HL-60/S4 treated with phorbol 12-myristate 13-acetate at 8.2 ng/mL for 4 days and 3 days (cell line): ENCODE measurements around the gene RAP1A.

ENCODE experiments used
- in situ Hi-C: fragments of 300-500 bp; cut with MboI; formaldehyde crosslinking; loops from 2 replicates; pipeline ENCODE4 v1.15.0; 2022; ENCODE audit warnings: low sequenced_read_pairs

The RAP1A gene

GRCh38 chr1:111597426-111597825, 22.2 kb upstream of the RAP1A start:
- in situ Hi-C loops: no loop called here

GRCh38 chr1:111598544-111598943, 21.0 kb upstream of the RAP1A start:
- in situ Hi-C loops: no loop called here

GRCh38 chr1:111599781-111600693, 19.6 kb upstream of the RAP1A start:
- in situ Hi-C loops: loop anchor here (25.0 kb wide), 1 partner anchor 88 kb away; the partner anchor contains the start of genes ADORA3 and TMIGD3

GRCh38 chr1:111600886-111601386, 18.7 kb upstream of the RAP1A start:
- in situ Hi-C loops: loop anchor here (25.0 kb wide), 1 partner anchor 89 kb away; the partner anchor contains the start of genes ADORA3 and TMIGD3

GRCh38 chr1:111602302-111602701, 17.3 kb upstream of the RAP1A start:
- in situ Hi-C loops: loop anchor here (25.0 kb wide), 1 partner anchor 90 kb away; the partner anchor contains the start of genes ADORA3 and TMIGD3

GRCh38 chr1:111602974-111603373, 16.6 kb upstream of the RAP1A start:
- in situ Hi-C loops: loop anchor here (25.0 kb wide), 1 partner anchor 91 kb away; the partner anchor contains the start of genes ADORA3 and TMIGD3

- in situ Hi-C loops: loop anchor here (25.0 kb wide), 1 partner anchor 92 kb away; the partner anchor contains the start of genes ADORA3 and TMIGD3
Measured at GRCh38 chr1:111603979-111604378, 15.6 kb upstream of the RAP1A start.

- in situ Hi-C loops: loop anchor here (25.0 kb wide), 1 partner anchor 93 kb away; the partner anchor contains the start of genes ADORA3 and TMIGD3
Measured at GRCh38 chr1:111604931-111605330, 14.7 kb upstream of the RAP1A start.

- in situ Hi-C loops: loop anchor here (25.0 kb wide), 1 partner anchor 93 kb away; the partner anchor contains the start of genes ADORA3 and TMIGD3
Measured at GRCh38 chr1:111605576-111605975, 14.0 kb upstream of the RAP1A start.

- in situ Hi-C loops: loop anchor here (25.0 kb wide), 1 partner anchor 94 kb away; the partner anchor contains the start of genes ADORA3 and TMIGD3
Measured at GRCh38 chr1:111606457-111607215, 13.0 kb upstream of the RAP1A start.

GRCh38 chr1:111608528-111608927, 11.1 kb upstream of the RAP1A start:
- in situ Hi-C loops: loop anchor here (25.0 kb wide), 1 partner anchor 96 kb away; the partner anchor contains the start of genes ADORA3 and TMIGD3

GRCh38 chr1:111611986-111612385, 7.6 kb upstream of the RAP1A start:
- in situ Hi-C loops: loop anchor here (25.0 kb wide), 1 partner anchor 100 kb away; the partner anchor contains the start of genes ADORA3 and TMIGD3

GRCh38 chr1:111615870-111616715, 3.5 kb upstream of the RAP1A start:
- in situ Hi-C loops: loop anchor here (25.0 kb wide), 1 partner anchor 104 kb away; the partner anchor contains the start of genes ADORA3 and TMIGD3

GRCh38 chr1:111618081-111618480, 1.5 kb upstream of the RAP1A start:
- in situ Hi-C loops: loop anchor here (25.0 kb wide), 1 partner anchor 106 kb away; the partner anchor contains the start of genes ADORA3 and TMIGD3

- in situ Hi-C loops: loop anchor here (25.0 kb wide), 1 partner anchor 107 kb away; the partner anchor contains the start of genes ADORA3 and TMIGD3
Measured at GRCh38 chr1:111618961-111619634, 491 bp upstream of the RAP1A start.

GRCh38 chr1:111620441-111620971, 917 bp downstream of the RAP1A start:
- in situ Hi-C loops: loop anchor here (25.0 kb wide), 1 partner anchor 108 kb away; the partner anchor contains the start of genes ADORA3 and TMIGD3

GRCh38 chr1:111621050-111621449, 1.5 kb downstream of the RAP1A start:
- in situ Hi-C loops: loop anchor here (25.0 kb wide), 1 partner anchor 109 kb away; the partner anchor contains the start of genes ADORA3 and TMIGD3

- in situ Hi-C loops: loop anchor here (25.0 kb wide), 1 partner anchor 110 kb away; the partner anchor contains the start of genes ADORA3 and TMIGD3
Measured at GRCh38 chr1:111622166-111622565, 2.6 kb downstream of the RAP1A start.
